Measurements from ENCODE around the gene UBE2E1. TPM values are rescaled to one million over a fixed set of nuclear protein-coding genes. Genes with fewer than 3 reads are reported as not detected.

The UBE2E1 gene
- total RNA-seq (2014; rRNA removed; shearing (Covaris generic)), result 105 and 134 TPM in 2 replicates
- 133 and 143 TPM in 2 replicates for polyA plus RNA-seq (2015; cell fraction: cytosol; rRNA removed)
- 89.0 and 91.8 TPM in 2 replicates for polyA plus RNA-seq (2015; cell fraction: nucleus; rRNA removed)

- DNase-seq (ENCODE audit: low read depth), result peak; percentile 55
Observed at GRCh38 chr3:23805633-23806533, at the start of gene UBE2E1. Gene UBE2E1 (plus strand): TSS chr3:23805955. CDS start chr3:23807270, 1,315 bp downstream.

GRCh38 chr3:23756206-23756840 lies 49.4 kb upstream of the UBE2E1 start:
- no peak for DNase-seq (ENCODE audit: low read depth)

- no peak for DNase-seq (ENCODE audit: low read depth)
Observed at GRCh38 chr3:23758253-23758838, 47.4 kb upstream of the UBE2E1 start.

- DNase-seq (ENCODE audit: low read depth), result no peak
Observed at GRCh38 chr3:23760325-23760724, 45.4 kb upstream of the UBE2E1 start.

DNA sequence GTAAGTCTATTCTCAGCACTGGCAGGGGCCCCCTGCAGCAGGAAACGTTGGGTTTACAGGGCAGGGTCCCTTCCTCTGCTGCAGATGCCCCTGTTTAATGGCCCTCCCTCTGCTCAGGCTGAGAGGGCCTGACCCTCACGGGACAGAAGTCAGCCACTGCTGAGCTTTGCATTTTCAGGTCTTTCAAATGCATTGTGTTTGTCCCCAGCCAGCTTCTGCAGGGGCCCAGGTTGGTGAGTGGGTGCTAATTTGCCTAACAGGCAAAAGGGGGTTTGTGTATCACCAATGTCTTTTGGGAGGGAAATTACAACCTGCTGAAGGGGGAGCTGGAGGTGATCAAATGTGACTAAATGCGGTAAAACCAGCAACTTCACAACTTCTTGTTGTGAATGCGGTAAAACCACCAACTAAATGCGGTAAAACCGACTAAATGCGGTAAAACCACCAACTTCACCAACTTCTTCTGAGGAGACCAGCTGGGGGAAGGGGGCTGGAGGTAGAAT lies 44.8 kb upstream of the UBE2E1 start:
- no peak for DNase-seq (ENCODE audit: low read depth)

- DNase-seq (ENCODE audit: low read depth), result peak; percentile 32
Observed at GRCh38 chr3:23761440-23761896, 44.3 kb upstream of the UBE2E1 start.

- no peak for DNase-seq (ENCODE audit: low read depth)
Observed at GRCh38 chr3:23762214-23762613, 43.5 kb upstream of the UBE2E1 start.

DNA sequence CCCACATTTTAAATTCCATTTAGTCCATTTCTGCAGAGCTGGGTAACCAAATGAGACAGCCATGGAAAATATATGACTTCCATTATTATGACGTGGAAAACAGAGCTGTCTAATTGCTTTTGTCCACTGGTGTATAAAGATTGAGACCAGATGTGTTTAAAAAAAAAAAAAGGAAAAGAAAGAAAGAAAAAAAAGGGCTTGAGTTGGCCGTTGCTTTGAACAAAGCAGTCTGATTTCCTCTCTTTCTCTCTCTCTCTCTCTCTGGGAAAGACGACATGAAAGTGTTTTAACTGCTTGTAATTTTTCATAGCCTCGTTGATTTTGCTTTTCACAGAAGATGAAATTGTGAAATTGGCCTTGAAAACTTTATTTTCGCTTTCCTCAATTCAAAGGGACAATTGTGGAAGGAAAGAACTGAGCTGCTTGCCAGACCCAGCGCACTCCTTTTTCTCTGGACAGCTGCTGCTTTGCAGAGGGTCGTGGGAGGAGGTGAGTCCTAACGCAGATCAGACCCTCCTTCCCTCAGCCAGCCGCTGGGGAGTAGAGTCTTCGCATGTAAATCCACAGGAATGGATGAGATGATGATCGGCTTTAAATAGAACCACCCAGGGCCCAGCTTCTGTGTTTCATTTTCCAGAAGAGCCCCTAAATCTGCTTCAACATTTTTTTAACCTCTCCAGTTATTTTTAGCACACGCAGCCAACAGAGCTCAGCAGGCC lies 42.8 kb upstream of the UBE2E1 start:
- DNase-seq (ENCODE audit: low read depth), result no peak

GRCh38 chr3:23764407-23764806 lies 41.3 kb upstream of the UBE2E1 start:
- no peak for DNase-seq (ENCODE audit: low read depth)

DNA sequence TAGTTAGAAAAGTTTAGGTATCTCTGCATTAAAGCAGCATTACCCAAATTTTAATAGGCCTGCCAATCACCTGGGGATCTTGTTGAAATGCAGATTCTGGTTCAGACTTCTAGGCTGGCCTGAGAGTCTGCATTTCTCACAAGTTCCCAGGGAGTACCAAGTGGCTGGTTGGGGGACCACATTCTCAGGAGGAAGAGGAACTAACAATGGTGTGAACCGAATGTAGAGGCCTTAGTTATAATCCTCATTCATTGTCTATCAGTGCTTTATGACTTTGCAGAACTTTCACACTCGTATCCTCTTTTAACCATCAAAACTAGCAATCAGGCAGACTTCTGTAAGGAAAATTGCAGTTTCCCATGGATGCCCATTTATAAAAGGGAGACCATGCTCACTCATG lies 38.2 kb upstream of the UBE2E1 start:
- DNase-seq (ENCODE audit: low read depth), result no peak

- DNase-seq (ENCODE audit: low read depth), result no peak
Observed at GRCh38 chr3:23775254-23775909, 30.4 kb upstream of the UBE2E1 start.

GRCh38 chr3:23776352-23776891 lies 29.3 kb upstream of the UBE2E1 start:
- peak; percentile 38 for DNase-seq (ENCODE audit: low read depth)

DNA sequence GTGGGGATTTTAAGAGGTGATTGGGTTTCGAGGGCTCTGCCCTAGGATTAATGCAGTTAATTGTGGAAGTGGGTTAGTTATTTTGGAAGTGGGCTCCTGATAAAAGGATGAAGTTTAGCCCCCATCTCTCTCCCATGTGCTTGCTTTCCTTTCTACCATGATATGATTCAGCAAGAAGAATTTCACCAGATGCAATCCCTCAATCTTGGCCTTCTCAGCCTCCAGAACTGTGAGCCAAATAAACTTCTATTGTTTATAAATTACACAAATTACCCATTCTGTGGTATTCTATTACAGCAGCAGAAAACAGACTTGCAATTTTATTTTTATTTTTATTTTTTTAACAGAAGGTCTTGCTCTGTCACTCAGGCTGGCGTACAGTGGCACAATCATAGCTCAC lies 27.3 kb upstream of the UBE2E1 start:
- no peak for DNase-seq (ENCODE audit: low read depth)

DNA sequence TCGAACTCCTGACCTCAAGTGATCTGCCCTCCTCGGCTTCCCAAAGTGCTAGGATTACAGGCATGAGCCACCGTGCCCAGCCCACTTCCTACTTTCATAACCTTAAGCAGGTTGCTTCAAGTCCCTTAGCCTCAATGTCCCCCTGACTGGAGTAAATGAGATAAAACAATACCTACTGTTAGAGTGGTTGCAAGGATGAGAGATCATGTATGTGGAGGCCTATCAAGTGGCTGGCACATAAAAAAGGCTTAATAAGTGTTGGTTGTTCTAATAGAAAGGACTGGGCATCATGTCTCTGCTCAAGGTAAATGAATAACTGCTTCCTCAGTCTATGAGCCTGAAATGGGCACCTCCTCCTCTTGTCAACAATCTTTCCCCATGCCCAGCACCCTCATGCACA lies 25.9 kb upstream of the UBE2E1 start:
- DNase-seq (ENCODE audit: low read depth), result no peak

GRCh38 chr3:23781051-23781450 lies 24.7 kb upstream of the UBE2E1 start:
- DNase-seq (ENCODE audit: low read depth), result no peak

DNA sequence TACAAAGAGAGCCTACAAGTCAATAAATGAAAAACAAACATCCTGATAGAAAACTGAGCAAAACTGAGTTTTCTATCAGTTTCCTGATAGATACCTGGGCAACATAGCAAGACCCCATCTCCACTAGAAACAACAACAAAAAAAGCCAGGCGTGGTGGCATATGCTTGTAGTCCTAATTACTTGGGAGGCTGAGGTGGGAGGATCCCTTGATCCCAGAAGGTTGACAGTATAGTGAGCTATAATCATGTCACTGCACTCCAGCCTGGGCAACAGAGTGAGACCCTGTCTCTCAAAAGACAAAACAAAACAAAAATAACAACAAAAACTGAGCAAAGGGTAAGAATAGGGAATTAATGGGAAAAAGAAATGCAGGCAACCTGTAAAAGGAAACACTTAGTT lies 23.9 kb upstream of the UBE2E1 start:
- DNase-seq (ENCODE audit: low read depth), result no peak

GRCh38 chr3:23785097-23785645 lies 20.6 kb upstream of the UBE2E1 start:
- DNase-seq (ENCODE audit: low read depth), result no peak

DNA sequence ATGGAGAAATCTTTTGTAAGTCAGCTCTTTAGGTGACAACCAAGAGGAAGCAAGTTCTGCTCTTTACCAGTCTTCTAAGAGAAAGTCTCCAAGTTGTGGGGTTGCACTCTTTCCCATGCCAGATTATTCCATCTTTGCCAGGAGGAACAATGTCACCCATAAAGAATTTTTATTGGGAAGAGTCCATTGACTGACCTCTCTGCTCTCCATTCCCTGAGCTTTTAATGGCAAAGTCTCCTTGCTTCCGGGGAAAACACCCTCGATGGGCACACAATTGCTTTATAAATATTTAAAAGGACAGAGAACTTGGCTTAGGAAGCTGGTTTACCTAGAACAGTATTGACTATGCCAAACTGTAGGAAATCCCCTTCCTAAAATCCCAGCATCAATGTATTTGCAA lies 19.9 kb upstream of the UBE2E1 start:
- DNase-seq (ENCODE audit: low read depth), result no peak

- DNase-seq (ENCODE audit: low read depth), result no peak
Observed at GRCh38 chr3:23791678-23792077, 14.1 kb upstream of the UBE2E1 start.

DNA sequence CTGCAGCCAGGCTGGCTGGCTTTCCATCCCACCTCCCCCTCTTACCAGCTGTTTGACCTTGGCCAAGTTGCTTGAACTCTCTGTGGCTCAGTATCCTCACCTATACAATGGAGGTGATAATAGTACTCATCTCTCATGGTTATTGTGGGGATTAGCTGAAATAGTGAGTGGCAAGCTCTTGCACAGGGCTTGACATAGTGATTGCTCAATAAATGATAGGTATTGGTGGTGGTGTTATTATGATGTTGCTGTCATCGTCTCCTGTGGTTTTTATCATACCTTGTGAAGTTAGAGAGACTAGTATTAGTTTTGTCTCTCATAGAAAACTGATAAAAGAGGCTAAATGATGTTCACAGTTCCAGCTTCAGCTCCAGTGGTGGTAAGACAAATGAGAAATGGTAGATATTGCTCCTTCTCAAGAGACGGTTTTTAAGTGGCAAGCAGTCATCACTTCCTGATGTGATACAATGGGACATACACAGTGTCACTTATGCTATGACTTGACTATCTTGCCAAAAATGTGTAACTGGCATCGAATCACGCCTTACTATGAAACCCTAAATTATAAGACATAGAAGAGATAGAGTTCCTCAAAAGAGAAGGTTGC lies 12.1 kb upstream of the UBE2E1 start:
- no peak for DNase-seq (ENCODE audit: low read depth)

Data from HT1080 (cell line).